Stimulated activated CD4-positive, alpha-beta T cell treated with anti-CD3 and anti-CD28 coated beads, Interleukin-2, amount 100 ng/mL, for 24 hours (primary cell): ENCODE data around the gene PPP2R2C.
A peak's percentile ranks its signal among the peaks of the same experiment; 100 is the strongest.

Source experiments
- DNase-seq, 2 donors: peaks; one replicate each; pipeline ENCODE4 v3.0.0-alpha.2; 2020

The PPP2R2C gene

DNA sequence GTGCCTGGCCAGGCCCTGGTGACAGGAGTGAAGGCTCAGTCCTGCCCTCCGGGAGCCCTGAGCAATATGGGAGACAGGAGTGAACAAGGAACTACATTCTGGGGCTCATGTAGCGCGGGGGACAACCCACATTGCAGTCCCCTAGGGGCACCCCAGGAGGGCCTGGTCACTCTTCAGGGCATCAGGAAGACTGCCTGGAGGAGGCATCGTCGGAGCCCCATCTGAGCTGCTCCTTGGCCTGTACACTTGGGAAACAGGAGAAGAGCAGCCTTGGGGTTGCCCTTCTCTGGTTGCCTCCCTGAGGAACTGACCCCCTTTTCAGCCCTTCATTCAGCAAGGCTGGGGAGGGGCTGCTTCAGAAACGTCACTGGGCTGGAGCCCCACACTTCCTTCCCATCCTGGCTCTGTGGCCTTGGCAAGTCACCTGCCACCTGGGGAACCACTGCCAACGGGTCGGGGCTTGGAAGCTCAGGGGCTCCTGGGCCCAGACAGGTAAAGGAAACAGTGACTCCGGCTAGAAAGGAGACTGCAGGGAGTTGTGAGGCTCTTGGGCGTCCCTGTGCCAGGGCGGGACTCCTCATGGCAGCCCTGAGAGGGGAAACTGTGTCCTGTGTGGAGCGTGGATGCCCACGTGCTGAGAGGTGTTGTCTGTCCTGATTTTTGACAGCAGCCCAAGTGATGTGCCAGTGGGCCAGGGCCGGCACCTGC is 192.7 kb downstream of the PPP2R2C start:
- no peak for DNase-seq

GRCh38 chr4:6278801-6279197 is 193.6 kb downstream of the PPP2R2C start:
- peak in 1 of 2 donors; percentile 2 for DNase-seq

DNA sequence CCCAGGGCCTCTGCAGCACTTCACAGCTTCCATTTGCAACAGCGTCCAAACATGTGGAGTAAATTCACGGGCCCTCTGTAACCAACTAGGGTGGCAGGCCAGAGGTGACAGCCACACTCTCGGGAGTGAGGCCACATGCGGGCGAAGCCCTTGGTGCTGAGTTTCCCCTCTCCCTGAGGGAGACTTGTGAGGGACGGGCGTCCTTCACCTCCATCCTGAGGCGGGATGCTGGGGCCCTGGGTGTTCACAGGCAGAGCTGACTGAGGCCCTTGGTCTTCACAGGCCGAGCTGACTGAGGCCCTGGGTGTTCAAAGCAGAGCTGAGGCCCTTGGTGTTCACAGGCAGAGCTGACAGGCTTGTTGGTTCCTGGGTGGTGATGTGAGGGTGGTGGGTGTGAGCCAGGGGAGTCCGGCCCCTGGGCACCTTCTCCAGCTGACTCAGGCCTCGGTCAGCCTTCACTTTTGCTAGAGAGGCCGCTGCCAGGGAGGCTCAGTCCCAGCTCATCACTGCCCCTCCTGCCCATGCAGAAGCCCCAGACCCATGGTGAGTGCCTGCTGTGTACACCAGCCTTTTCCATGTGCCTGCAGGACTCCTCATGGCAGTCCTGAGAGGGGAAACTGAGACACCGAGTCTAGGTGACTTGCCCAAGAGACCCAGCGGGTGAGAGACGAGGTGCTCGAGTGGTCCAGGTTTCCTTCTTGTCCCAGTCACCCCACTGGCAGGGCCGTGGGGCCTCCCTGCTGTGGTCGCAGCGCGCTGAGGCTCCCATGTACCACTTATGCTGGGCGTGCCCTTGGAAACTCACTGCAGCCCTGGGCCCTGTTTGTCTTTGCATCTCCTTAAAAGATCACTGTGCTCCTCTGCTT is 194.2 kb downstream of the PPP2R2C start:
- no peak for DNase-seq

DNA sequence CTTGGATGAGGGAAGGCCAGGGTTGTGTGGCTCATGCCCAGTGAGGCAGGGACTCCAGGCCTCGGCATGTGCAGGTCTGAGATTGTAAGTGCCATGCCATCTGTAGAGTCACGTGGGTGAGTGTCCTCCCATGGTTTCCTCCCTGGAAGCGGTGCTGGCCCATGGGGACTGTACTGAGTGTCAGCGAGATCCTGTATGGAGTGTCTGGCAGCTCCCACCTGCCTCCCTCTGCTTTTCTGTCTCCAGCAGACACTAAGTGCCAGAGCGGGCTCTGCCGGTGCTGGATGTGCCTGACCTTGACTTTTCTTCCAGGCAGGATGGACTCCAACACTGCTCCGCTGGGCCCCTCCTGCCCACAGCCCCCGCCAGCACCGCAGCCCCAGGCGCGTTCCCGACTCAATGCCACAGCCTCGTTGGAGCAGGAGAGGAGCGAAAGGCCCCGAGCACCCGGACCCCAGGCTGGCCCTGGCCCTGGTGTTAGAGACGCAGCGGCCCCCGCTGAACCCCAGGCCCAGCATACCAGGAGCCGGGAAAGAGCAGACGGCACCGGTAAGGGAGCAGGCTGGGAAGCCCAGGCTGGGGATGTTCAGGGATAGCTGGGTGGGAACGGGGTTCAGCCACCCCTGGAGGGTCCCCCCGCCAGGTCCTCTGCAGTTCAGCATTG is 195.1 kb downstream of the PPP2R2C start:
- DNase-seq: no peak

- DNase-seq: no peak
Observed at GRCh38 chr4:6275898-6276806, 196.3 kb downstream of the PPP2R2C start.

GRCh38 chr4:6275351-6275750 is 197.1 kb downstream of the PPP2R2C start:
- no peak for DNase-seq

DNA sequence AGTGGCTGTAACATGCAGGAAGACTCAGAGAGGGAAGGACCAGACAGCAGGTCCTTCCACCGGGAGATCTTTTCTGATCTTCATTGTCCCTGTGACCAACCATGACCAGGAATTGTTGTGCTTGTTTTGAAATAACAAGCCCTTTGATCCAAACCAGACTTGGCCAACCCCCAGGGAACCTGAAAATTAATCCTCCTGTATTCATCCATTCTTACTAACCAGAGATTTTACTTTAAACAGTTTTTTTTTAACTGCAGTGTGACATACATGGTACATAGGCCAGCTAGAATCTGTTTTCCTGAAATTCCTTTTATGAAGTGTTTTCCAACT is 198.8 kb downstream of the PPP2R2C start:
- no peak for DNase-seq

DNA sequence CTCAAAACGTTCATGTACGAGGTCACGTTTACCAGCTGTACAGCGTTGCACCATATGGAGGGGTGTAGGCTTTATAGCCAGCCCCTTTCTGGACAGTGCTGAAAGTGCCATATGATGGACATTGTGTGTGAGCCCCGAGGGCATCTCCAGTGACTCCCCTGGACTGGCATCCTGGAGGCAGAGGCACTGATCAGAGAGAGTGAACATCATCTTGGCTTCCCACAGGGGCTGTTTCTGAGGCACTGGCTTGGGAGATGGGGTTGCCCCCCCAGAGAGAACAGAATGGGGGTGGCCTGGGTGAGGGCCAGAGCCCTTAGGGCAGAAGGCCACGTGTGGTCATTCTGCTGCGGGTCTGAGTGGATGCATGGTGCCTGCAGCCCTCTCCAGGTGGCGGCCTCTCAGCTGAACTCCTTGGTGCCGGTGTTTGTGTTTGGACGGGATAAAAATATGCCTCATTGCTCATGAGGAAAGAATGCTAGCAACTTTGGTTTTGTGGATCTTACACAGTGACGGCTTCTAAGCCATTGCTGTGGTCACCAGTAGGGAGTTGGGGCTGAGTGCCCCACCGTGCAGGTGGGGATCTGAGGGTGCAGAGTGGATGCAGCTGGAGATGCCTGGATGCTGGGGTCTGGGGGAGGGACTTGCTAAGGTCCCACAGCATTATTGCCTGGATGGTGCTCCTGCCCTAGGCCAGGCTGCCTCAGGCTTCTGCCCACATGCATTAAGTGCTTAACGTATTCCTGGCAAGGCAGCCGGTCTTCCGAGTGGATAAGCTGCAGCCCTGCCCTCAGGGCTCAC is 199.4 kb downstream of the PPP2R2C start:
- no peak for DNase-seq

- DNase-seq: no peak
Observed at GRCh38 chr4:6271701-6272465, 200.5 kb downstream of the PPP2R2C start.

DNA sequence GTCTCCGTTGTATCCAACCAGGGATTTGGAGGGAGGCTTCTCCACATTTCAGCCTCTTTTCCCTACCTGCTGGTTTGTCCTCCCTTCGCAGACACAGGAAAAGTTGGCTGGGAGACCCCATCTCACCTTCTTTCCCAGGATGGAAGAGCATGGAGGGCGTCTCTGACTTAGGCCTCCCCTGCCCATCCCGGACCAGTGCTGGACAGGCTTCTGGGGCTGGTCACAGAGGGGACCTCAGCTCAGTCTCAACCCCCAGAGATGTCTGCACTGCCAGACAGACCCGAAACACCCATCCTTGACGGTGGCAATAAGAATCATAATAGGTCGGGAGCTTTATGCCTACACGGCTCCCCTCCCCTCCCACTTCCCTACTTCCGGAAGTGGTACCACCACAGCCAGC is 201.2 kb downstream of the PPP2R2C start:
- no peak for DNase-seq

GRCh38 chr4:6270636-6271121 is 201.7 kb downstream of the PPP2R2C start:
- DNase-seq: no peak
